T47D (cell line): ENCODE measurements around the gene FAM241A.

Experiments used
- DNase-seq, 2 experiments: peaks; one replicate each; pipeline versions ENCODE4 v3.0.0 to v3.0.0-alpha.2; 2011 to 2012; ENCODE audit warnings: low read depth in 1 of 2, low spot score in 1 of 2
- JUND ChIP-seq: IDR thresholded peaks from 2 replicates; pipeline ENCODE4 v1.6.1; 2012; ENCODE audit warnings: low read depth
- in situ Hi-C: cut with HindIII; loops from 2 replicates; pipeline ENCODE4 v1.10.0; 2016; ENCODE audit warnings: low sequenced_read_pairs, low pct_unique_long_range_greater_than_20kb

FAM241A gene

DNA sequence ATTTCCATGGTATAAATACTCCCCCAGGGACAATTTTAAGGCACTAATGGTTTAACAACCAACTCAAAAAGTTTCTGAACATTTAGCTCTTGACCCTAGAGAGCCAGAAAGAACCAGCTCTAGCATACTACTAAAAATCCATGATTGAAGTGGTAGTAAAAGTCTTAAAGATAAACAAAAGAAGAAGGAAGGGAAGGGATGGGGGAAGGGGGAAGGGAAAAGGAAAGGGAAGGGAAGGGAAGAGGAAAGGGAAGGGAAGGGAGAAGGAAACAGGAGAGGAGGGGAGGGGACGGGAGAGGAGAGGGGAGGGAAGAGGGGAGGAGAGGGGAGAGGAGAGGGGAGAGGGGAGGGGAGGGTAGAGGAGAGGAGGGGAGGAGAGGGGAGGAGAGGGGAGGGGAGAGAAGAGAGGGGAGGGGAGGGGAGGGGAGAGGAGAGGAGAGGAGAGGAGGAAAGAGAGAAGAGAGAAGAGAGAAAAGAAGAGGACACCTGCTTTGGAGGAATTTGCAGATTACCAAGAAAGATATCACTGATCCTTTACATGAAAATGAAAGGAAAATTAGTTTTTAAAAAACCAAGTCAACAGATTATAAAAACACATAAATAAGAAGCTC lies 26.4 kb upstream of the FAM241A start:
- no peak for DNase-seq
- TF ChIP-seq JUND: no peak
- in situ Hi-C loops: no loop called here

GRCh38 chr4:112119353-112119783 lies 25.9 kb upstream of the FAM241A start:
- in situ Hi-C loops: no loop called here
- DNase-seq: no peak

GRCh38 chr4:112120021-112120420 lies 25.2 kb upstream of the FAM241A start:
- no peak for TF ChIP-seq JUND
- in situ Hi-C loops: no loop called here
- DNase-seq: no peak

More at GRCh38 chr4:112119353-112119783, 25.9 kb upstream of the FAM241A start:
- TF ChIP-seq JUND: no peak

GRCh38 chr4:112125416-112125815 lies 19.8 kb upstream of the FAM241A start:
- in situ Hi-C loops: no loop called here
- DNase-seq: no peak
- TF ChIP-seq JUND: no peak

- in situ Hi-C loops: no loop called here
- no peak for TF ChIP-seq JUND
- DNase-seq: no peak
These were observed 18.1 kb upstream of the FAM241A start for GRCh38 chr4:112127048-112127637.

DNA sequence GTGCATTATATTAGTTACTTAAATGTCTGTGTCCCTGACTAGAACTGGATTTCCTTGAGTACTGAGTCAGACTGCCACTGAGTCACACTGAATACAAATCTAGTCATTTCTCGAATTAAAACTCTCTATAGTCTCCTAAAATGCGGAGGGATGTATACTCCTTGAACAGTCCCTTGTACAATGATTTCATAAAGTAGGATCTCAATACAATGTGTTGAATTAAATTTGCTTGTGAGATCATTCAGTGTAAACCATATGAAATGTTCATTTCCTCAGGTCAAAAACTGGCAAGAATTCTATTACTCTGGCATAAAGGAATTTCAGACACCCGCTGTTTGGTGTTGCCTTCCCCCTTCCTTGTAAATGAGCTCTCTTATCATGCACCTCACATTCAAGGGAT lies 17.5 kb upstream of the FAM241A start:
- TF ChIP-seq JUND: no peak
- DNase-seq: no peak
- in situ Hi-C loops: no loop called here

DNA sequence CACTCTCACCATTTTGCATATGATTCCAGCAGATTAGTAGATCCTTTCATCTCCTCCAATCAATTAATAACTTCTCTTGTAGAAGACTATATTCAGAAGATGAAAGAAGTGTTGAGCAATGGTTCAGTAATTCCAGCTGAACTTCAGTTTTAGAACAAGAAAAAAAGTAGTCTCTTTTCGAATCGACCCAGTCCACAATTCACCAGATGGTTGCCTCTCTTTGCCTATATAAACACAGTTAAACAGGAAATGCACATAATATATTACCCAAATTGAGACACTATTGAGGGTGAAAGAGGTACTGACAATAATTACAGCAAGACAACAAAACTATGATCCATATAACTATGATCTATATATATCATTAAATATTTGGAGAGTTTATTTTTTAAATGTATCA lies 16.8 kb upstream of the FAM241A start:
- no peak for TF ChIP-seq JUND
- no peak for DNase-seq
- in situ Hi-C loops: no loop called here

GRCh38 chr4:112130906-112131305 lies 14.3 kb upstream of the FAM241A start:
- no peak for TF ChIP-seq JUND

DNA sequence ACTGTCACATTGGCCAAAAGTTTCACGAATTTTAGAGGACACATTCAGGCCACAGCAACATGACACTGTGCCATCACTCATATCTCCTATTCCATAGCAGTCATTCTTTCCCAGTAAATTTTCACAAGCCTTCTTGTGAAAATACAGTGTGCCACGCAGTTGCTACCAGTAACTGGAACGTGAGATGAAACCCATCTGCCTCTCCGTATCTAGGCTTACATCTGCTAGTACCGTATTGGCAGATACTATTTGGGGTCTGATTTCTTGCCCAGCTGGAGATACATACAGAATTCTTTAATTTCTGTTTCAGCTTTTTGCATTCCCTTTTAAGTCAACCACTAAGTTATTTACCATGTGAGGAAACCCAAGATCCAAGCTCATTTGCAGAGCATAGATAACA lies 8.7 kb upstream of the FAM241A start:
- in situ Hi-C loops: no loop called here
- TF ChIP-seq JUND: no peak
- no peak for DNase-seq

More at GRCh38 chr4:112130906-112131305, 14.3 kb upstream of the FAM241A start:
- DNase-seq: no peak
- in situ Hi-C loops: no loop called here

DNA sequence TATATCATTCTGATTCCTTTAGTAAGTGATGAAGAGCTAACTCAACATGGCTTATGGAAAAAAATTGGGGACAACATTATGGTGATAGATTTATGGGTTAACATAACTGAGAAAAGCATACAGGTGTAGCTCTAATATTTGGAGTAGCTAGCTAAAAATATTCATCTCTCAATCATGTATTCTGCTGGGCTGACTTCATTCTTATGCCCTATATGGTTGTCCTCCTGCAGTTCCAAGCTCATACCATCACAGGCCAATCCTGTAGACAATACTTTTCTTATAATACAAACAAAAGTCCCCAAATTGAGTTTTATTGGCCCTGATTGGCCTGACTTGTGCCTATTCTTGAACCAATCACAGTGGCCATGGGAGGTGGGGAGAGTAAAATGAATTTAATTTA lies 6.7 kb upstream of the FAM241A start:
- in situ Hi-C loops: no loop called here

GRCh38 chr4:112140536-112140935 lies 4.7 kb upstream of the FAM241A start:
- in situ Hi-C loops: no loop called here
- DNase-seq: no peak
- TF ChIP-seq JUND: no peak

More for the DNA sequence above, 6.7 kb upstream of the FAM241A start:
- no peak for TF ChIP-seq JUND
- DNase-seq: no peak

- in situ Hi-C loops: no loop called here
- DNase-seq: no peak
- TF ChIP-seq JUND: no peak
These were observed 3.7 kb upstream of the FAM241A start for GRCh38 chr4:112141366-112142138.

DNA sequence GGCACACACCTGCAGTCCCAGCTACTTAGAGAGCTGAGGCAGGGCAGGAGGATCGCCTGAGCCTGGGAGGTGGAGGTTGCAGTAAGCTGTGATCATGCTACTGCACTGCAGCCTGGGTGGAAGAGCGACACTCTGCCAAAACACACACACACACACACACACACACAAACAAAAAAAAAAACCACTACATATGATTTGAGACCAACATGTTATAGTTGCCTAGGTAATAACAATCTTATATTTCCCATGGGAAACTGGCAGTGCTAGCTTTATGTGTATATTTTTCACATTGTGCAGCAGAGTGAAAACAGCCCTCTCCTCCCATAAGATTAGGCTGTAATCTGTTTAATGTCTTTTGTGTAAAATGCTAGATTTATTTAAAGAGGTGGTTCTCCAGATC lies 3.1 kb upstream of the FAM241A start:
- in situ Hi-C loops: no loop called here
- no peak for TF ChIP-seq JUND
- no peak for DNase-seq
